Uterus (tissue), 2 donors: ENCODE results near the gene SPDYE16.
"Not testable (repeated sequence)": the region's sequence is repeated elsewhere in the genome, so short reads cannot be mapped to it uniquely, and the experiment has no call there.

Source experiments
- POLR2A ChIP-seq, 2 donors: fragments of 450-650 bp; IDR thresholded peaks; one replicate each; pipeline ENCODE4 v1.6.1; 2016; ENCODE audit warnings: antibody characterized with exemption in 2 of 2, mild to moderate bottlenecking in 1 of 2, moderate library complexity in 1 of 2
- TF ChIP-seq, protein P1 (sequence below), 4 experiments: fragments of 200-600 bp in 2 of 4; fragments of 450-650 bp in 2 of 4; sonication (generic) in 2 of 4; IDR thresholded peaks; one replicate each; pipeline ENCODE4 v1.5.1; 2016 to 2019; ENCODE audit warnings: antibody characterized with exemption in 4 of 4, mild to moderate bottlenecking in 2 of 4, moderate library complexity in 1 of 4

DNA sequence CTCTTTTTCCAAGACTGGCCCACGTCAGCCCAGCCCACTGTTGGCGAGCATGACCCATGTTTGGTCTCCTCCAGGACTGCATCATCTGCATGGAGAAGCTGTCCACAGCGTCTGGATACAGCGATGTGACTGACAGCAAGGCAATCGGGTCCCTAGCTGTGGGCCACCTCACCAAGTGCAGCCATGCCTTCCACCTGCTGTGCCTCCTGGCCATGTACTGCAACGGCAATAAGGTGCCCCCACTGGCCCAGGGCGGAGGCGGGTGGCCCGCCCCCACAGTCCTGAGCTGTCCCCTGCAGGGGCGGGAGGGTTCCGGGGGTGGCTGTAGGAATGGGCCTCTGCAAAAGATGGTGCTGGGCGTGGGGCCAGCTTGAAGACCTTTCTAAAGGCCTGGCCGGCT lies 40.9 kb downstream of the SPDYE16 start:
- not testable (repeated sequence) for TF ChIP-seq POLR2A (IDR thresholded peaks at IDR 0.05)
- TF ChIP-seq, protein P1, sequence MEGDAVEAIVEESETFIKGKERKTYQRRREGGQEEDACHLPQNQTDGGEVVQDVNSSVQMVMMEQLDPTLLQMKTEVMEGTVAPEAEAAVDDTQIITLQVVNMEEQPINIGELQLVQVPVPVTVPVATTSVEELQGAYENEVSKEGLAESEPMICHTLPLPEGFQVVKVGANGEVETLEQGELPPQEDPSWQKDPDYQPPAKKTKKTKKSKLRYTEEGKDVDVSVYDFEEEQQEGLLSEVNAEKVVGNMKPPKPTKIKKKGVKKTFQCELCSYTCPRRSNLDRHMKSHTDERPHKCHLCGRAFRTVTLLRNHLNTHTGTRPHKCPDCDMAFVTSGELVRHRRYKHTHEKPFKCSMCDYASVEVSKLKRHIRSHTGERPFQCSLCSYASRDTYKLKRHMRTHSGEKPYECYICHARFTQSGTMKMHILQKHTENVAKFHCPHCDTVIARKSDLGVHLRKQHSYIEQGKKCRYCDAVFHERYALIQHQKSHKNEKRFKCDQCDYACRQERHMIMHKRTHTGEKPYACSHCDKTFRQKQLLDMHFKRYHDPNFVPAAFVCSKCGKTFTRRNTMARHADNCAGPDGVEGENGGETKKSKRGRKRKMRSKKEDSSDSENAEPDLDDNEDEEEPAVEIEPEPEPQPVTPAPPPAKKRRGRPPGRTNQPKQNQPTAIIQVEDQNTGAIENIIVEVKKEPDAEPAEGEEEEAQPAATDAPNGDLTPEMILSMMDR (IDR thresholded peaks at IDR 0.05): not testable (repeated sequence)
